ENCODE measurements around the gene PDK3. TPM values are rescaled to one million over a fixed set of nuclear protein-coding genes. Genes with fewer than 3 reads are reported as not detected.

Gene PDK3
- total RNA-seq, 4 donors from 2014 or later, result 5.4 to 20.6 (median 12.8) TPM

DNA sequence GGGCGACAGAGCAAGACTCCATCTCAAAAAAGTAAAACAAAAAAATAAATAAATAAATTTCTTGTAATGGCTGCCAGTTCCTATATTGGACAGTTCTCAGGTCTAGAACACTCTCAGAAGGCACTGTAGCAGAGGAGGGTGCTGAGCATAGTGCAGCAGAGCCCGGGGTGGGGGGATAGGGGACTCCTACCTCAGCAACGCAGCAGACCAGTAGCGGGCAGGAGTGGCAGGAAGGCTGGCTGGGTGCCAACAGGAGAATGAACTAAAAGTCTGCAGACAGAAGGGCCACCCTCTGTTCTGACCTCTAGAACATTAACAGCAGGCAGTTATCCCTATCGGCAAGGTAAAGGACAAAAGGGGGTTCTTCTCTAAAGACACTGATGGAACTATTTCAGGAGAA lies 20.2 kb downstream of the PDK3 start:
- Histone ChIP-seq H3K4me1 (peaks cover 0 to 5% (median 2%) of the 10 kb centered on the region in 3 donors), H3K4me3 (no peak overlapping the region), H3K36me3 (no peaks in the 10 kb centered on the region), H3K9me3 (no peaks in the 10 kb centered on the region), H3K27ac (no peak overlapping the region), H3K27me3 (no peaks in the 10 kb centered on the region)
- intact Hi-C loops (cut with DNase I), result no loop called here
- no peak for DNase-seq
- no peak for TF ChIP-seq CTCF (IDR thresholded peaks at IDR 0.05)
- no peak for TF ChIP-seq POLR2A (IDR thresholded peaks at IDR 0.05)
- WGBS, 2 donors, result 83% methylated on average over 5 of the region's 5 CpGs; no CpG with 5 or more reads in 1 of the 2 donors

DNA sequence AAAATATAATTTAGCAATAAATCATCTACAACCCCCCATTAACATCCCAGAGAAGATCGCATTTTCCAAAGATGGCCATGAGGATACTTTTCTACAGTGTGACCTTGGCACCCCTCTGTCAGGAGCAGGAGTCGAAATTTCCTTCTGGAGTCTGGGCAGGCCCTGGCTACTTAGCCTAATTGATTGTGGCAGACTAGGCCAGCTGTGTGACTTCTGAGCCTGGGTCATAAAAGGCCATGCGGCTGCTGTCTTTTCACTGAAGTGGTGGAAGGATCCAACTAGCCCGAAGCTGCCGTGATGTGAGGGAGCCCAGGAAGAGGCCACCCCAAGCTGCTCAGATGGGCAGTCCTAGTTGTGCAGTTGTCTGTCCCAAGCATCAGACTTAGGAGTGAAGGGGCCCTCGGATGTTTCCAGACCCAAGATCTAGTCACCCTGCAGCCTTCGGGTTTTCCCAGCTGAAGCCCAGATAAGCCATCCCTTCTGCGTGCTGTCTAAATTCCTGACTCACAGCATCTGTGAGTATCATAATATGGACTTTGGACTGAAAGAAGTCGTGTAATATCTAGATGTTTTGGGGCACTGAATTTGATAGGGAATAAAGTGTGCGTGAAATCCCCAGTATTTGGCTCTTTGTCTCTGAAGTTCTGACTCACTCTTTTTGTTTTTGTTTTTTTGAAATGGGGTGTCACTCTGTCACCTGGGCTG lies 21.0 kb downstream of the PDK3 start:
- H3K4me1 ChIP-seq, result no peaks in the 10 kb centered on the region
- H3K36me3 ChIP-seq, result no peaks in the 10 kb centered on the region
- intact Hi-C loops (cut with DNase I), result no loop called here
- no peak overlapping the region for H3K4me3 ChIP-seq
- H3K27ac ChIP-seq, result no peak overlapping the region
- no peak for DNase-seq
- WGBS, 2 donors, result 86 to 100% methylated on average over 3 to 8 of the region's 10 CpGs
- no peaks in the 10 kb centered on the region for H3K9me3 ChIP-seq
- H3K27me3 ChIP-seq, result no peaks in the 10 kb centered on the region
- TF ChIP-seq CTCF (IDR thresholded peaks at IDR 0.05) (no peak), POLR2A (IDR thresholded peaks at IDR 0.05) (no peak)

- TF ChIP-seq CTCF (IDR thresholded peaks at IDR 0.05), result no peak
- no peak for TF ChIP-seq POLR2A (IDR thresholded peaks at IDR 0.05)
- Histone ChIP-seq H3K4me3 (no peak overlapping the region), H3K4me1 (no peaks in the 10 kb centered on the region), H3K27me3 (no peaks in the 10 kb centered on the region), H3K36me3 (no peaks in the 10 kb centered on the region), H3K27ac (no peak overlapping the region), H3K9me3 (no peaks in the 10 kb centered on the region)
- intact Hi-C loops (cut with DNase I), result no loop called here
- no peak for DNase-seq
- 74 to 82% methylated on average over 2 to 3 of the region's 3 CpGs for WGBS, 2 donors
Observed at GRCh38 chrX:24487571-24487970, 22.5 kb downstream of the PDK3 start.

DNA sequence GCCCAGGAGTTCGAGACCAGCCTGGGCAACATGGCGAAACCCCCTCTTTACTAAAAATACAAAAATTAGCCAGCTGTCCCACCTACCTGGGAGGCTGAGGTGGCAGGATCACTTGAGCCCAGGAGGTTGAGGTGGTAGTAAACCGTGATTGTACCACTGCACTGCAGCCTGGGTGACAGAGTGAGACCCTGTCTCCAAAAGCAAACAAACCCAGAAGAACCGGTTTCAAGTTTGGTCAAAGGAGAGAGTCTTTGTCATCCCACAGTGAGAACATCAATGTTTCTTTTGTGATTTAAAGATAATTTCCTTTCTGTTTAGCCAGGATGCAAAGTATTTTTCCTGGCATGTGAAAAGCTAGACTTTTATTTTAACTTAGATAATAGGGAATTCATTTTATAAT lies 26.7 kb downstream of the PDK3 start:
- DNase-seq, result no peak
- intact Hi-C loops (cut with DNase I), result no loop called here
- Histone ChIP-seq H3K4me3 (no peak overlapping the region), H3K9me3 (no peaks in the 10 kb centered on the region), H3K36me3 (no peaks in the 10 kb centered on the region), H3K27me3 (no peaks in the 10 kb centered on the region), H3K4me1 (peaks cover 0 to 20% (median 0%) of the 10 kb centered on the region in 3 donors), H3K27ac (no peak overlapping the region)
- TF ChIP-seq CTCF (IDR thresholded peaks at IDR 0.05), result no peak
- no peak for TF ChIP-seq POLR2A (IDR thresholded peaks at IDR 0.05)
- WGBS, 2 donors, result 66% methylated on average over 2 of the region's 4 CpGs; no CpG with 5 or more reads in 1 of the 2 donors

- Histone ChIP-seq H3K4me1 (peaks cover 0 to 27% (median 4%) of the 10 kb centered on the region in 3 donors), H3K36me3 (no peaks in the 10 kb centered on the region), H3K27ac (peak overlapping the region in 2 of 4 donors; percentile 54 to 56), H3K9me3 (no peaks in the 10 kb centered on the region), H3K4me3 (no peak overlapping the region), H3K27me3 (no peaks in the 10 kb centered on the region)
- TF ChIP-seq CTCF (IDR thresholded peaks at IDR 0.05) (no peak), POLR2A (IDR thresholded peaks at IDR 0.05) (no peak)
- 41 to 44% methylated on average over 5 to 6 of the region's 6 CpGs for WGBS, 2 donors
- intact Hi-C loops (cut with DNase I), result no loop called here
- no peak for DNase-seq
Observed at GRCh38 chrX:24493740-24494581, 28.9 kb downstream of the PDK3 start.
